C1 segment of cervical spinal cord (tissue), 14 donors: Measurements from ENCODE around the gene GCC2.
"Not testable (repeated sequence)": the region's sequence is repeated elsewhere in the genome, so short reads cannot be mapped to it uniquely, and the experiment has no call there.

ENCODE experiments used
- DNase-seq, 14 donors: peaks; one replicate each; lab custom pipeline; 2025; lab: John Stamatoyannopoulos, UW

GCC2 gene

GRCh38 chr2:108436976-108437375, 12.0 kb upstream of the GCC2 start:
- DNase-seq = no peak

- DNase-seq = no peak
Measured at GRCh38 chr2:108441712-108442111, 7.3 kb upstream of the GCC2 start.

GRCh38 chr2:108444941-108445840, 3.8 kb upstream of the GCC2 start:
- DNase-seq = no peak

GRCh38 chr2:108446703-108447102, 2.3 kb upstream of the GCC2 start:
- no peak for DNase-seq

GRCh38 chr2:108447947-108448677, 894 bp upstream of the GCC2 start:
- peak in 1 of 14 donors; percentile 38 for DNase-seq

GRCh38 chr2:108449410-108450130, 564 bp downstream of the GCC2 start:
- DNase-seq = peak in 2 of 14 donors; percentile 25 to 34

GRCh38 chr2:108450863-108451262, 1.9 kb downstream of the GCC2 start:
- no peak for DNase-seq

- no peak for DNase-seq
Measured at GRCh38 chr2:108451976-108452375, 3.0 kb downstream of the GCC2 start.

GRCh38 chr2:108453530-108453929, 4.5 kb downstream of the GCC2 start:
- not testable (repeated sequence) for DNase-seq

- DNase-seq = no peak
Measured at GRCh38 chr2:108454440-108454839, 5.4 kb downstream of the GCC2 start.

GRCh38 chr2:108455571-108455970, 6.6 kb downstream of the GCC2 start:
- DNase-seq = no peak

GRCh38 chr2:108458082-108458481, 9.1 kb downstream of the GCC2 start:
- DNase-seq = no peak

- DNase-seq = no peak
Measured at GRCh38 chr2:108459441-108459840, 10.4 kb downstream of the GCC2 start.

GRCh38 chr2:108460345-108461037, 11.5 kb downstream of the GCC2 start:
- no peak for DNase-seq

GRCh38 chr2:108477099-108477498, 28.1 kb downstream of the GCC2 start:
- no peak for DNase-seq

GRCh38 chr2:108485253-108485652, 36.2 kb downstream of the GCC2 start:
- DNase-seq = no peak

- no peak for DNase-seq
Measured at GRCh38 chr2:108490506-108491122, 41.6 kb downstream of the GCC2 start.

- DNase-seq = no peak
Measured at GRCh38 chr2:108491848-108492247, 42.8 kb downstream of the GCC2 start.

GRCh38 chr2:108492364-108492763, 43.4 kb downstream of the GCC2 start:
- DNase-seq = no peak

GRCh38 chr2:108496167-108496566, 47.2 kb downstream of the GCC2 start:
- DNase-seq = not testable (repeated sequence)

- DNase-seq = not testable (repeated sequence)
Measured at GRCh38 chr2:108507620-108508019, 58.6 kb downstream of the GCC2 start.
